WTC11 (cell line): Measurements from ENCODE around the gene SIPA1L3. TPM values are rescaled to one million over a fixed set of nuclear protein-coding genes. Genes with fewer than 3 reads are reported as not detected.

Experiments
- ATAC-seq: fragments of 200-7000 bp; cut with Tn5 transposase; 2 replicates; pipeline ENCODE4 v1.10.0; 2021; ENCODE audit warnings: mild to moderate bottlenecking, moderate library complexity
- CTCF ChIA-PET: fragments of 300-600 bp; sonication (Branson Sonifier 250); formaldehyde crosslinking; loops from one replicate; lab custom pipeline; 2021; ENCODE audit warnings: antibody characterized with exemption; lab: Charles Lee
- POLR2A ChIA-PET: fragments of 350-600 bp; sonication (Branson Sonifier 250); formaldehyde crosslinking; loops from one replicate; lab custom pipeline; 2021; ENCODE audit warnings: antibody characterized with exemption; lab: Charles Lee
- DNase-seq: peaks from one replicate; pipeline ENCODE4 v3.0.0; 2021; ENCODE audit warnings: low spot score
- H3K27ac Mint-ChIP-seq: 2 replicates; pipeline ENCODE4 v1.8.0; 2021; ENCODE audit warnings: mixed read lengths
- H3K27me3 Mint-ChIP-seq: 2 replicates; pipeline ENCODE4 v1.8.0; 2021; ENCODE audit warnings: low read depth, mild to moderate bottlenecking, moderate library complexity, mixed read lengths
- H3K36me3 Mint-ChIP-seq: 2 replicates; pipeline ENCODE4 v1.8.0; 2021; ENCODE audit warnings: mixed read lengths
- H3K4me1 Mint-ChIP-seq: 2 replicates; pipeline ENCODE4 v1.8.0; 2022; ENCODE audit warnings: mixed read lengths
- H3K4me3 Mint-ChIP-seq: 2 replicates; pipeline ENCODE4 v1.8.0; 2021; ENCODE audit warnings: mild to moderate bottlenecking, moderate library complexity, mixed read lengths
- H3K9me3 Mint-ChIP-seq: 2 replicates; pipeline ENCODE4 v1.8.0; 2021; ENCODE audit warnings: mixed read lengths
- ATF1 ChIP-seq: sonication (generic); formaldehyde crosslinking; IDR thresholded peaks from 2 replicates; pipeline ENCODE4 v1.8.1; 2023; ENCODE audit warnings: mild to moderate bottlenecking, moderate library complexity, missing genetic modification reagents
- ELF4 ChIP-seq: sonication (generic); formaldehyde crosslinking; IDR thresholded peaks from 2 replicates; pipeline ENCODE4 v1.8.1; 2022; ENCODE audit warnings: low read depth, mild to moderate bottlenecking, moderate library complexity, missing genetic modification reagents
- EMX1 ChIP-seq: fragments of 250-450 bp; sonication (Bioruptor Pico); IDR thresholded peaks from 2 replicates; pipeline ENCODE4 v1.8.0; 2021; ENCODE audit warnings: mild to moderate bottlenecking
- KAT7 ChIP-seq: sonication (generic); formaldehyde crosslinking; IDR thresholded peaks from 2 replicates; pipeline ENCODE4 v1.8.1; 2023; ENCODE audit warnings: missing genetic modification reagents, mild to moderate bottlenecking, borderline replicate concordance
- SMAD4 ChIP-seq: sonication (generic); formaldehyde crosslinking; IDR thresholded peaks from 2 replicates; pipeline ENCODE4 v1.8.0; 2022; ENCODE audit warnings: mild to moderate bottlenecking, missing genetic modification reagents
- SOX15 ChIP-seq: fragments of 250-450 bp; sonication (Bioruptor Pico); IDR thresholded peaks from 2 replicates; pipeline ENCODE4 v1.9.0; 2021; ENCODE audit warnings: mild to moderate bottlenecking
- TP53 ChIP-seq: sonication (generic); formaldehyde crosslinking; IDR thresholded peaks from 2 replicates; pipeline ENCODE4 v1.8.1; 2023; ENCODE audit warnings: mild to moderate bottlenecking, missing genetic modification reagents
- ZNF121 ChIP-seq: sonication (generic); formaldehyde crosslinking; IDR thresholded peaks from 2 replicates; pipeline ENCODE4 v1.8.0; 2023; ENCODE audit warnings: missing genetic modification reagents
- ZNF317 ChIP-seq: sonication (generic); formaldehyde crosslinking; IDR thresholded peaks from 2 replicates; pipeline ENCODE4 v1.8.1; 2023; ENCODE audit warnings: low read depth, mild to moderate bottlenecking, moderate library complexity, missing genetic modification reagents, borderline replicate concordance
- total RNA-seq: library from RNA; stranded (reverse); gene quantifications from 3 replicates; pipeline ENCODE4 v1.2.3, GENCODE V29; 2021
- TF ChIP-seq, protein P1 (sequence below): sonication (generic); formaldehyde crosslinking; IDR thresholded peaks from 2 replicates; pipeline ENCODE4 v1.8.1; 2023; ENCODE audit warnings: mild to moderate bottlenecking, missing genetic modification reagents
- TF ChIP-seq, protein P2 (sequence below): sonication (generic); formaldehyde crosslinking; IDR thresholded peaks from 2 replicates; pipeline ENCODE4 v1.8.0; 2022; ENCODE audit warnings: missing genetic modification reagents
- TF ChIP-seq, protein P3 (sequence below): sonication (generic); formaldehyde crosslinking; IDR thresholded peaks from 2 replicates; pipeline ENCODE4 v1.8.1; 2023; ENCODE audit warnings: mild to moderate bottlenecking, moderate library complexity, missing genetic modification reagents
- TF ChIP-seq, protein P4 (sequence below): fragments of 250-450 bp; sonication (Bioruptor Pico); IDR thresholded peaks from 2 replicates; pipeline ENCODE4 v1.8.0; 2021; ENCODE audit warnings: mild to moderate bottlenecking
- TF ChIP-seq, protein P5 (sequence below): sonication (generic); formaldehyde crosslinking; IDR thresholded peaks from 2 replicates; pipeline ENCODE4 v1.8.0; 2022; ENCODE audit warnings: mild to moderate bottlenecking, missing genetic modification reagents

The SIPA1L3 gene
- total RNA-seq, 1 experiment from 2014 or later, result 41.5 TPM

DNA sequence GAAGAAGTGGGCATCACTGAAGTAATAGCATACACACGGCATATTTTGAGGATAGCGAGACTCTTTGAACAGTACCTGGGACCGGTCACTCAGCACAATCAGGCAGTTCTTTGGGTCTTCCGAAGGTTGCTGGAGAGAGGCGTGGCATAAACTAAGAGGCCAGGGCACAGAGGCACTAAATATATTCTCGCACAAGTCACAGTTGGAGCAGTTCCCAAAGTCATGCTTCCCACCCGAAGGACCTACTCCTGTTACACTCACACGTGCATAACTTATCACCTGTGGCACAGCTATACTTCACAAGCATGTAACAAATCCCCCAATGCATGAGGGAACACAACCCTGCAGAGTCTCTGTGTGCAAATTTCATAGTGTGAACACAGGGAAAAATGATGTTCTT lies 10.8 kb upstream of the SIPA1L3 start (continued):
- TF ChIP-seq, protein P1, sequence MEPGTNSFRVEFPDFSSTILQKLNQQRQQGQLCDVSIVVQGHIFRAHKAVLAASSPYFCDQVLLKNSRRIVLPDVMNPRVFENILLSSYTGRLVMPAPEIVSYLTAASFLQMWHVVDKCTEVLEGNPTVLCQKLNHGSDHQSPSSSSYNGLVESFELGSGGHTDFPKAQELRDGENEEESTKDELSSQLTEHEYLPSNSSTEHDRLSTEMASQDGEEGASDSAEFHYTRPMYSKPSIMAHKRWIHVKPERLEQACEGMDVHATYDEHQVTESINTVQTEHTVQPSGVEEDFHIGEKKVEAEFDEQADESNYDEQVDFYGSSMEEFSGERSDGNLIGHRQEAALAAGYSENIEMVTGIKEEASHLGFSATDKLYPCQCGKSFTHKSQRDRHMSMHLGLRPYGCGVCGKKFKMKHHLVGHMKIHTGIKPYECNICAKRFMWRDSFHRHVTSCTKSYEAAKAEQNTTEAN (CRISPR knock-in tag), result no peak
- TF ChIP-seq TP53 (CRISPR knock-in tag) (no peak), KAT7 (CRISPR knock-in tag) (no peak), SMAD4 (no peak)

DNA sequence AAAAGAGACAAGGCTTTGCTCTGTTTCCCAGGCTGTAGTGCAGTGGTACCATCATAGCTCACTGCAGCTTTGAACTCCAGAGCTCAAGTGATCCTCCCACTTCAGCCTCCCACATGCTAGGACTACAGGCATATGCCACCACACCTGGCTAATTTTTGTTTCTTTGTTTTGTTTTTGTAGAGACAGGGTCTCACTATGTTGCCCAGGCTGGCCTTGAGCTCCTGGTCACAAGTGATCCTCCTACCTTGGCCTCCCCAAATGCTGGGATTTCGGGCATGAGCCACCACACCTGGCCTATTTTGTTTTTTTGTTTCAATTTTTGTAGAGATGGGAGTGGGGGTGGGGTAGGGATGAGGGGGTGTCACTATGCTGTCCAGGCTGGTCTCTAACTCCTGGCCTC lies 7.6 kb upstream of the SIPA1L3 start:
- Mint-ChIP-seq H3K36me3 (no peaks in the 10 kb centered on the region), H3K4me1 (peaks cover 3% of the 10 kb centered on the region), H3K27me3 (no peaks in the 10 kb centered on the region), H3K4me3 (no peak overlapping the region), H3K27ac (no peak overlapping the region), H3K9me3 (no peaks in the 10 kb centered on the region)
- TF ChIP-seq, protein P2, sequence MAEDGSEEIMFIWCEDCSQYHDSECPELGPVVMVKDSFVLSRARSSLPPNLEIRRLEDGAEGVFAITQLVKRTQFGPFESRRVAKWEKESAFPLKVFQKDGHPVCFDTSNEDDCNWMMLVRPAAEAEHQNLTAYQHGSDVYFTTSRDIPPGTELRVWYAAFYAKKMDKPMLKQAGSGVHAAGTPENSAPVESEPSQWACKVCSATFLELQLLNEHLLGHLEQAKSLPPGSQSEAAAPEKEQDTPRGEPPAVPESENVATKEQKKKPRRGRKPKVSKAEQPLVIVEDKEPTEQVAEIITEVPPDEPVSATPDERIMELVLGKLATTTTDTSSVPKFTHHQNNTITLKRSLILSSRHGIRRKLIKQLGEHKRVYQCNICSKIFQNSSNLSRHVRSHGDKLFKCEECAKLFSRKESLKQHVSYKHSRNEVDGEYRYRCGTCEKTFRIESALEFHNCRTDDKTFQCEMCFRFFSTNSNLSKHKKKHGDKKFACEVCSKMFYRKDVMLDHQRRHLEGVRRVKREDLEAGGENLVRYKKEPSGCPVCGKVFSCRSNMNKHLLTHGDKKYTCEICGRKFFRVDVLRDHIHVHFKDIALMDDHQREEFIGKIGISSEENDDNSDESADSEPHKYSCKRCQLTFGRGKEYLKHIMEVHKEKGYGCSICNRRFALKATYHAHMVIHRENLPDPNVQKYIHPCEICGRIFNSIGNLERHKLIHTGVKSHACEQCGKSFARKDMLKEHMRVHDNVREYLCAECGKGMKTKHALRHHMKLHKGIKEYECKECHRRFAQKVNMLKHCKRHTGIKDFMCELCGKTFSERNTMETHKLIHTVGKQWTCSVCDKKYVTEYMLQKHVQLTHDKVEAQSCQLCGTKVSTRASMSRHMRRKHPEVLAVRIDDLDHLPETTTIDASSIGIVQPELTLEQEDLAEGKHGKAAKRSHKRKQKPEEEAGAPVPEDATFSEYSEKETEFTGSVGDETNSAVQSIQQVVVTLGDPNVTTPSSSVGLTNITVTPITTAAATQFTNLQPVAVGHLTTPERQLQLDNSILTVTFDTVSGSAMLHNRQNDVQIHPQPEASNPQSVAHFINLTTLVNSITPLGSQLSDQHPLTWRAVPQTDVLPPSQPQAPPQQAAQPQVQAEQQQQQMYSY (CRISPR knock-in tag), result no peak
- peak; percentile 61; the same call in 1 of the 2 replicates for TF ChIP-seq ZNF121
- DNase-seq (no peak), ATAC-seq (no peak)
- ChIA-PET POLR2A (interaction anchor here (0.7 kb wide), 1 partner anchor 307 kb away, joined by 3 read pairs; no protein-coding TSS in a partner anchor), CTCF (interaction anchor here (0.6 to 1.6 kb wide), 13 partner anchors 17 to 532 kb away, joined by 3 to 13 read pairs (median 4); partner anchors contain the start of genes ZNF540 and ZNF571)

DNA sequence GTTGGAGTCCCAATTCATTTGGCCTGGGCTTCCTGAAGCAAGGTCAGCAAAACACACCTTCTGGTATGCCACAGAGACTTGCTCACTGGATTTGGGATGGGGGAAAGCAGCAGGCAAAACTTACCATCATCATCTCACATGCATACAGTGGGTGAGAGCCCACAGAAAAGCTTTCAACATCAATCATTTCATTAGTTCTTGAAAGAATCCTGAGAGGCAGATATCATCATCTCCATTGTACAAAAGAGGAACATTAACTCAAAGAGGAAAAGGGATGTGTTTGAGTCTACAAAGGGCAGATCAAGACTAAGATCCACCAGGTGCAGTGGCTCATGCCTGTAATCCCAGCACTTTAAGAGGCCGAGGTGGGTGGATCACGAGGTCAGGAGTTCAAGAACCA lies 7.0 kb upstream of the SIPA1L3 start:
- ChIA-PET POLR2A (no interaction called here), CTCF (interaction anchor here (0.6 to 2.1 kb wide), 8 partner anchors 17 to 344 kb away, joined by 3 to 6 read pairs (median 4); partner anchors contain the start of genes ZNF540 and ZNF571)
- peaks cover 3% of the 10 kb centered on the region for H3K4me1 Mint-ChIP-seq
- H3K36me3 Mint-ChIP-seq, result no peaks in the 10 kb centered on the region
- no peak for TF ChIP-seq SOX15 (CRISPR knock-in tag)
- TF ChIP-seq, protein P3, sequence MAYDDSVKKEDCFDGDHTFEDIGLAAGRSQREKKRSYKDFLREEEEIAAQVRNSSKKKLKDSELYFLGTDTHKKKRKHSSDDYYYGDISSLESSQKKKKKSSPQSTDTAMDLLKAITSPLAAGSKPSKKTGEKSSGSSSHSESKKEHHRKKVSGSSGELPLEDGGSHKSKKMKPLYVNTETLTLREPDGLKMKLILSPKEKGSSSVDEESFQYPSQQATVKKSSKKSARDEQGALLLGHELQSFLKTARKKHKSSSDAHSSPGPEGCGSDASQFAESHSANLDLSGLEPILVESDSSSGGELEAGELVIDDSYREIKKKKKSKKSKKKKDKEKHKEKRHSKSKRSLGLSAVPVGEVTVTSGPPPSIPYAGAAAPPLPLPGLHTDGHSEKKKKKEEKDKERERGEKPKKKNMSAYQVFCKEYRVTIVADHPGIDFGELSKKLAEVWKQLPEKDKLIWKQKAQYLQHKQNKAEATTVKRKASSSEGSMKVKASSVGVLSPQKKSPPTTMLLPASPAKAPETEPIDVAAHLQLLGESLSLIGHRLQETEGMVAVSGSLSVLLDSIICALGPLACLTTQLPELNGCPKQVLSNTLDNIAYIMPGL (CRISPR knock-in tag), result no peak
- TF ChIP-seq ZNF317 (CRISPR knock-in tag), result no peak
- TF ChIP-seq, protein P4, sequence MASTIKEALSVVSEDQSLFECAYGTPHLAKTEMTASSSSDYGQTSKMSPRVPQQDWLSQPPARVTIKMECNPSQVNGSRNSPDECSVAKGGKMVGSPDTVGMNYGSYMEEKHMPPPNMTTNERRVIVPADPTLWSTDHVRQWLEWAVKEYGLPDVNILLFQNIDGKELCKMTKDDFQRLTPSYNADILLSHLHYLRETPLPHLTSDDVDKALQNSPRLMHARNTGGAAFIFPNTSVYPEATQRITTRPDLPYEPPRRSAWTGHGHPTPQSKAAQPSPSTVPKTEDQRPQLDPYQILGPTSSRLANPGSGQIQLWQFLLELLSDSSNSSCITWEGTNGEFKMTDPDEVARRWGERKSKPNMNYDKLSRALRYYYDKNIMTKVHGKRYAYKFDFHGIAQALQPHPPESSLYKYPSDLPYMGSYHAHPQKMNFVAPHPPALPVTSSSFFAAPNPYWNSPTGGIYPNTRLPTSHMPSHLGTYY (CRISPR knock-in tag), result no peak
- TF ChIP-seq EMX1 (CRISPR knock-in tag), result no peak
- no peak for TF ChIP-seq ATF1 (CRISPR knock-in tag)
- TF ChIP-seq, protein P5, sequence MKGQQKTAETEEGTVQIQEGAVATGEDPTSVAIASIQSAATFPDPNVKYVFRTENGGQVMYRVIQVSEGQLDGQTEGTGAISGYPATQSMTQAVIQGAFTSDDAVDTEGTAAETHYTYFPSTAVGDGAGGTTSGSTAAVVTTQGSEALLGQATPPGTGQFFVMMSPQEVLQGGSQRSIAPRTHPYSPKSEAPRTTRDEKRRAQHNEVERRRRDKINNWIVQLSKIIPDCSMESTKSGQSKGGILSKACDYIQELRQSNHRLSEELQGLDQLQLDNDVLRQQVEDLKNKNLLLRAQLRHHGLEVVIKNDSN (CRISPR knock-in tag), result no peak
- no peak for TF ChIP-seq ELF4 (CRISPR knock-in tag)
- TF ChIP-seq SMAD4, result no peak
- no peaks in the 10 kb centered on the region for H3K27me3 Mint-ChIP-seq
- H3K27ac Mint-ChIP-seq, result no peak overlapping the region
- H3K4me3 Mint-ChIP-seq, result no peak overlapping the region
- ATAC-seq, result no peak
- H3K9me3 Mint-ChIP-seq, result no peaks in the 10 kb centered on the region
- no peak for DNase-seq
